OCI-LY7 (cell line): ENCODE measurements around the gene NEBL. TPM values are rescaled to one million over a fixed set of nuclear protein-coding genes. Genes with fewer than 3 reads are reported as not detected.

ENCODE experiments used
- BruUV-seq: library from RNA; stranded (reverse); fragments of 400-500 nt; replicated peaks from 2 replicates; lab custom pipeline; 2021; lab: Mats Ljungman, UMichigan
- CTCF ChIA-PET: fragments of 300-600 bp; sonication (Branson Sonifier 250); formaldehyde crosslinking; loops from one replicate; lab custom pipeline; 2022; ENCODE audit warnings: antibody characterized with exemption; ENCODE audit not compliant: unreplicated experiment; lab: Charles Lee
- POLR2A ChIA-PET: fragments of 300-600 bp; sonication (Branson Sonifier 250); formaldehyde crosslinking; loops from one replicate; lab custom pipeline; 2022; ENCODE audit warnings: antibody characterized with exemption; lab: Charles Lee
- DNase-seq: peaks from one replicate; pipeline ENCODE4 v3.0.0-alpha.2; 2015; ENCODE audit warnings: low spot score
- H2AFZ ChIP-seq: fragments of 200-600 bp; sonication (generic), shearing (Covaris generic); 2 replicates; pipeline ENCODE4 v1.6.1; 2014; ENCODE audit warnings: mild to moderate bottlenecking, antibody characterized with exemption, low read length, moderate library complexity
- H3K27ac ChIP-seq: fragments of 200-600 bp; sonication (generic); 2 replicates; pipeline ENCODE4 v1.5.1; 2014; ENCODE audit warnings: mixed run types, low read depth, mild to moderate bottlenecking, moderate library complexity, low read length, inconsistent platforms; ENCODE audit not compliant: poor library complexity, severe bottlenecking
- H3K36me3 ChIP-seq: fragments of 200-600 bp; sonication (generic); 2 replicates; pipeline ENCODE4 v1.6.1; 2014; ENCODE audit warnings: mild to moderate bottlenecking, antibody characterized with exemption, low read length, moderate library complexity, mixed read lengths; ENCODE audit not compliant: insufficient read depth
- H3K4me1 ChIP-seq: fragments of 200-600 bp; sonication (generic); 2 replicates; pipeline ENCODE4 v1.5.1; 2014; ENCODE audit warnings: mild to moderate bottlenecking, low read length; ENCODE audit not compliant: insufficient read depth, poor library complexity, severe bottlenecking
- H3K4me2 ChIP-seq: fragments of 200-600 bp; sonication (generic); 2 replicates; pipeline ENCODE4 v1.6.1; 2014; ENCODE audit warnings: mild to moderate bottlenecking, low read length
- H3K4me3 ChIP-seq: fragments of 200-600 bp; sonication (generic); 2 replicates; pipeline ENCODE4 v1.5.1; 2014; ENCODE audit warnings: mild to moderate bottlenecking, low read depth, low read length; ENCODE audit not compliant: poor library complexity, severe bottlenecking
- H3K79me2 ChIP-seq: fragments of 200-600 bp; sonication (generic); 2 replicates; pipeline ENCODE4 v1.6.1; 2016; ENCODE audit warnings: low read depth, mild to moderate bottlenecking, low read length, moderate library complexity, mixed read lengths; ENCODE audit not compliant: insufficient read depth
- H3K9me2 ChIP-seq: fragments of 200-600 bp; sonication (generic); 2 replicates; pipeline ENCODE4 v1.6.1; 2016; ENCODE audit warnings: mild to moderate bottlenecking, low read length, mixed read lengths; ENCODE audit not compliant: insufficient read depth
- H3K9me3 ChIP-seq: fragments of 200-600 bp; sonication (generic); 2 replicates; pipeline ENCODE4 v1.6.1; 2014; ENCODE audit warnings: mild to moderate bottlenecking, mixed run types, low read length, mixed read lengths
- H4K20me1 ChIP-seq: fragments of 200-600 bp; sonication (generic); 2 replicates; pipeline ENCODE4 v1.6.1; 2014; ENCODE audit warnings: mild to moderate bottlenecking, antibody characterized with exemption, low read length, moderate library complexity, mixed read lengths; ENCODE audit not compliant: insufficient read depth
- CTCF ChIP-seq: fragments of 200-600 bp; sonication (generic); conservative IDR thresholded peaks from 2 replicates; pipeline ENCODE4 v1.5.1; 2014; ENCODE audit warnings: mild to moderate bottlenecking, antibody characterized with exemption, low read length, moderate library complexity, mixed read lengths
- EZH2phosphoT487 ChIP-seq: fragments of 200-600 bp; sonication (generic); IDR thresholded peaks from 2 replicates; pipeline ENCODE4 v1.6.1; 2018; ENCODE audit warnings: low read depth, borderline replicate concordance, mild to moderate bottlenecking, mixed run types, antibody characterized with exemption, low read length, moderate library complexity, mixed read lengths
- intact Hi-C: fragments of 100-400 bp; cut with micrococcal nuclease; formaldehyde crosslinking; loops from one replicate; pipeline ENCODE4 v1.10.0; 2022; ENCODE audit not compliant: unreplicated experiment
- total RNA-seq, 2 experiments: library from RNA; depleted of rRNA in 1 of 2; stranded (reverse); fragments of >200 nt in 1 of 2; shearing (Covaris generic) in 1 of 2; gene quantifications; 2 replicates each; pipeline ENCODE4 v1.2.3, GENCODE V29; 2014 to 2022

NEBL gene
- total RNA-seq, 2 experiments from 2014 or later = 1.1 TPM; not detected in 1

GRCh38 chr10:20743942-20744341, 153.2 kb downstream of the NEBL start:
- intact Hi-C loops = no loop called here
- CTCF ChIA-PET = no interaction called here

GRCh38 chr10:20742737-20743541, 154.2 kb downstream of the NEBL start:
- POLR2A ChIA-PET = interaction anchor here (0.9 kb wide), 1 partner anchor 10 kb away, joined by 3 read pairs; no protein-coding TSS in a partner anchor
- intact Hi-C loops = no loop called here
- CTCF ChIA-PET = no interaction called here
- H3K4me3 ChIP-seq = no peak overlapping the region
- DNase-seq = no peak
- H3K9me3 ChIP-seq = no peaks in the 10 kb centered on the region
- H4K20me1 ChIP-seq = no peaks in the 10 kb centered on the region
- no peak overlapping the region for H2AFZ ChIP-seq
- no peaks in the 10 kb centered on the region for H3K79me2 ChIP-seq
- H3K27ac ChIP-seq = no peak overlapping the region
- no peak overlapping the region for H3K4me2 ChIP-seq
- no TSS peak for BruUV-seq
- no peaks in the 10 kb centered on the region for H3K36me3 ChIP-seq
- no peaks in the 10 kb centered on the region; the same call in none of the 2 replicates for H3K9me2 ChIP-seq
- no peaks in the 10 kb centered on the region for H3K4me1 ChIP-seq
- TF ChIP-seq EZH2phosphoT487 = no peak
- TF ChIP-seq CTCF = no peak

More at GRCh38 chr10:20743942-20744341, 153.2 kb downstream of the NEBL start:
- TF ChIP-seq EZH2phosphoT487 (no peak), CTCF (no peak)
- Histone ChIP-seq H3K9me3 (no peaks in the 10 kb centered on the region), H3K4me1 (no peaks in the 10 kb centered on the region), H3K27ac (no peak overlapping the region), H2AFZ (no peak overlapping the region), H3K9me2 (no peaks in the 10 kb centered on the region; the same call in none of the 2 replicates), H4K20me1 (no peaks in the 10 kb centered on the region), H3K36me3 (no peaks in the 10 kb centered on the region), H3K4me3 (no peak overlapping the region), H3K4me2 (no peak overlapping the region), H3K79me2 (no peaks in the 10 kb centered on the region)
- DNase-seq = no peak
- POLR2A ChIA-PET = interaction anchor here (0.9 kb wide), 1 partner anchor 11 kb away, joined by 3 read pairs; no protein-coding TSS in a partner anchor
- no TSS peak for BruUV-seq

DNA sequence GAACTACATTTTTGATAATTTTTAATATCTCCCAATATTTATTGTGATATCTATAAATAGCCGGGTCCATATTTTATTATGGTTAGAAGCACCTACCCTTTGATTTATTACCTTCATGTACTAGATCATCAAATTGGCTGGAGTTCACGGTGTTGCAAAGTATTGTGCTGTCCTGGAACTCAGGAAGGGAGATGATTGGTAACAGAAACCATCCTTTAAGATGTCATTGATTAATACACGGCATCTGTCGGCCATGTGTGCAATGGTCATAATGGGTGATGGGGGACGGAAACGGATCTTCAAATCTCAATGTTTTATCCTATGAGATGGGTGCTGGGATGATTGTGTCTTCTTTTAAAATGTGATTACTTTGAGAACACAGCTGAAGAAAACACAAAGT, 157.0 kb downstream of the NEBL start:
- Histone ChIP-seq H3K9me3 (no peaks in the 10 kb centered on the region), H3K36me3 (no peaks in the 10 kb centered on the region), H3K27ac (no peak overlapping the region), H3K9me2 (no peaks in the 10 kb centered on the region; the same call in none of the 2 replicates), H3K79me2 (no peaks in the 10 kb centered on the region), H3K4me2 (no peak overlapping the region), H4K20me1 (no peaks in the 10 kb centered on the region), H3K4me1 (no peaks in the 10 kb centered on the region), H2AFZ (no peak overlapping the region), H3K4me3 (no peak overlapping the region)
- TF ChIP-seq EZH2phosphoT487 (no peak), CTCF (no peak)
- POLR2A ChIA-PET = interaction anchor here (0.5 kb wide), 1 partner anchor 602 kb away, joined by 3 read pairs; no protein-coding TSS in a partner anchor
- no peak for DNase-seq
- no TSS peak for BruUV-seq
- CTCF ChIA-PET = no interaction called here
- intact Hi-C loops = no loop called here
